GM12864 (cell line): ENCODE data around the gene AGBL2.
"Not testable (repeated sequence)": the region's sequence is repeated elsewhere in the genome, so short reads cannot be mapped to it uniquely, and the experiment has no call there.

Source experiments
- DNase-seq: peaks from one replicate; pipeline ENCODE4 v3.0.0-alpha.2; 2011; ENCODE audit warnings: low read depth
- H3K4me3 ChIP-seq: 2 replicates; pipeline ENCODE4 v1.5.1; 2011; ENCODE audit warnings: mild to moderate bottlenecking, low read depth, low read length, control low read depth
- TF ChIP-seq, protein P1 (sequence below): IDR thresholded peaks from 2 replicates; pipeline ENCODE4 v1.5.1; 2011; ENCODE audit warnings: low read depth, mild to moderate bottlenecking, moderate library complexity, low read length, control low read depth, inconsistent platforms; ENCODE audit errors: missing control alignments

Gene AGBL2

DNA sequence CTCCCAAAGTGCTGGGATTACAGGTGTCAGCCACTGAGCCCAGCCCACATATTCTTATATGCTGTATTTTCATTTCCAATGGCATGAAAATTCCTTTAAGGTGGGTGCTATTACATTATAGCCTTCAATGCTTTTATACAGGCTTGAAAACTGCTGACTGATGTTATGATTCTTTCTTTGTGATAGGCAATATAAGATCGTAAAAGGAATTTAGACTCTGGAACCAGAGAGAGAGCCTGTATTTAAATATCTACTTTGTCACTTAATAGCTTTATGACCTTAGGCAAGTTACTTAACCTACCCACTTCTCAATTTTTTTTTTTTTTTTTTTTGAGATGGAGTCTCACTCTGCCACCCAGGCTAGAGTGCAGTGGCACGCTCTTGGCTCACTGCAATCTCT lies 26.2 kb downstream of the AGBL2 start:
- no peak overlapping the region for H3K4me3 ChIP-seq
- TF ChIP-seq, protein P1, sequence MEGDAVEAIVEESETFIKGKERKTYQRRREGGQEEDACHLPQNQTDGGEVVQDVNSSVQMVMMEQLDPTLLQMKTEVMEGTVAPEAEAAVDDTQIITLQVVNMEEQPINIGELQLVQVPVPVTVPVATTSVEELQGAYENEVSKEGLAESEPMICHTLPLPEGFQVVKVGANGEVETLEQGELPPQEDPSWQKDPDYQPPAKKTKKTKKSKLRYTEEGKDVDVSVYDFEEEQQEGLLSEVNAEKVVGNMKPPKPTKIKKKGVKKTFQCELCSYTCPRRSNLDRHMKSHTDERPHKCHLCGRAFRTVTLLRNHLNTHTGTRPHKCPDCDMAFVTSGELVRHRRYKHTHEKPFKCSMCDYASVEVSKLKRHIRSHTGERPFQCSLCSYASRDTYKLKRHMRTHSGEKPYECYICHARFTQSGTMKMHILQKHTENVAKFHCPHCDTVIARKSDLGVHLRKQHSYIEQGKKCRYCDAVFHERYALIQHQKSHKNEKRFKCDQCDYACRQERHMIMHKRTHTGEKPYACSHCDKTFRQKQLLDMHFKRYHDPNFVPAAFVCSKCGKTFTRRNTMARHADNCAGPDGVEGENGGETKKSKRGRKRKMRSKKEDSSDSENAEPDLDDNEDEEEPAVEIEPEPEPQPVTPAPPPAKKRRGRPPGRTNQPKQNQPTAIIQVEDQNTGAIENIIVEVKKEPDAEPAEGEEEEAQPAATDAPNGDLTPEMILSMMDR = no peak
- no peak for DNase-seq

DNA sequence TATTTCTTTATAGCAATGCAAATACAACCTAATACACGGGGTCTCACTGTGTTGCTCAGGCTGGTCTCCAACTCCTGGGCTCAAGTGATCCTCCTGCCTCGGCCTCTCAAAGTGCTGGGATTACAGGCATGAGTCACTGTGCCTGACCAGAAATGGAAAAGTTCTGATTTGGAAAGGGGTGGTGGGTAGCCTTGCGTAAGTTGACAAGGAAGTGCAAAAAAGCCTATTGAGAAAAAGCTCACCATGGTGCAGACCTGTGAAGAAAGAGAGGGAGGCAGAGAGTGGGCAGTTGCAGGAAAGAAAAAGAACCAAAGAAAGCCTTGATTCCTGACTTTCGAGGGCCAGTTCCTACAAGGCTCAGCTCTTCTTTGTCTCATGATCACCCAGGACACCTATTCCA lies 27.1 kb downstream of the AGBL2 start:
- no peak overlapping the region for H3K4me3 ChIP-seq
- no peak for DNase-seq
- TF ChIP-seq, protein P1 = no peak

DNA sequence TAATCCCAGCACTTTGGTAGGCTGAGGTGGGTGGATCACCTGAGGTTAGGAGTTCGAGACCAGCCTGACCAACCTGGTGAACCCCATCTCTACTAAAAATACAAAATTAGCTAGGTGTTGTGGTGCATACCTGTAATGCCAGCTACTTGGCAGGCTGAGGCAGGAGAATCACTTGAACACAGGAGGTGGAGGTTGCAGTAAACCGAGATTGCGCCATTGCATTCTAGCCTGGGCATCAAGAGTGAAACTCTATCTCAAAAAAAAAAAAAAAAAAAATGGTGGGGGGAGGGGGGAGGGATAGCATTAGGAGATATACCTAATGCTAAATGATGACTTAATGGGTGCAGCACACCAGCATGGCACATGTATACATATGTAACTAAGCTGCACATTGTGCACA lies 28.5 kb downstream of the AGBL2 start:
- not testable (repeated sequence) for H3K4me3 ChIP-seq, DNase-seq

DNA sequence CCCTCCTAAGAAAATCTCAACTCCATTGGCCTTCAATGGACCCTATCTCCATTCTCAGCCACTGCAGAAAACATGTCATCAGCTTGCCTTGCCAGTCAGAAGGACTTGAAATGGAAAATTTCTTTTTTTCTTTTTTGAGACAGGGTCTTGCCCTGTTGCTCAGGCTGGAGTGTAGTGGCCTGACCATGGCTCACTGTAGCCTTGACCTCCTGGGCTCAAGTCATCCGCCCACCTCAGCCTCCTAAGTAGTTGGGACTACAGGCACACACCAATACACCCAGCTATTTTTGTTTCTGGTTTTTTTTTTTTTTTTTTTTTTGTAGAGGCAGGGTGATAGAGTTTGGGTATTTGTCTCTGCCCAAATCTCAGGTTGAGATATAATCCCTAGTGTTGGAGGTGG lies 29.0 kb downstream of the AGBL2 start:
- TF ChIP-seq, protein P1 = no peak
- no peak for DNase-seq
- no peak overlapping the region for H3K4me3 ChIP-seq

DNA sequence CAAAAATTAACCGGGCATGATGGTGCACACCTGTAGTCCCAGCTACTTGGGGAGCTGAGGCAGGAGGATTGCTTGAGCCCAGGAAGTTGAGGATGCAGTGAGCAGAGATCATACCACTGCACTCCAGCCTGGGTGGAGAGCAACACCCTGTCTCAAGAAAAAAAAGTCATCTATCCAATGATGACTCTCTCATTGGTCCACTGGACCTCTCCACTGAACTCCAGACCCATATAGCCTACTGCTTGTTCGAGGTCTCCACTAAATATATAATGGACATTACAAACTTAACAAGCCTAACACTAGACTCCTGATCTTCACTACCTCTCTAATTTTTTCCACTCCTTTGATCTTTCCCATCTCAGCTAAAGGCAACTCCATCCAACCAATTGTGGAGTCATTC lies 39.3 kb downstream of the AGBL2 start:
- TF ChIP-seq, protein P1 = no peak
- no peak for DNase-seq
- no peak overlapping the region for H3K4me3 ChIP-seq

DNA sequence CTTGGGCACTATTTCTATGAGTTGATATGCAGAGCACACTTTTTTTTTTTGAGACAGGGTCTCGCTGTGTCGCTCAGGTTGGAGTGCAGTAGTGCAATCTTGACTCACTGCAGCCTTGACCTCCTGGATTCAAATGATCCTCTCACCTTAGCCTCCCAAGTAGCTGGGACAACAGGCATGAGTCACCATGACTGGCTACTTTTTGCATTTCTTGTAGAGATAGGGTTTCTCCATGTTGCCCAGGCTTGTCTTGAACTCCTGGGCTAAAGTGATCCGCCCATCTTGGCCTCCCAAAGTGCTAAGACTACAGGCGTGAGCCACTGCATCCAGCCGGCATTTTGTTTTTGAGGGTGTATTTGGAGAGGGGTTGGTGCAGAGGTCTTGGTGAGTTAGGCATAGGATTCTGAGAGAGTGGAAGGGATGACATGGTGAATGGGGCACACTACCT lies 42.9 kb downstream of the AGBL2 start:
- no peak for DNase-seq
- no peak overlapping the region for H3K4me3 ChIP-seq
- TF ChIP-seq, protein P1 = no peak

DNA sequence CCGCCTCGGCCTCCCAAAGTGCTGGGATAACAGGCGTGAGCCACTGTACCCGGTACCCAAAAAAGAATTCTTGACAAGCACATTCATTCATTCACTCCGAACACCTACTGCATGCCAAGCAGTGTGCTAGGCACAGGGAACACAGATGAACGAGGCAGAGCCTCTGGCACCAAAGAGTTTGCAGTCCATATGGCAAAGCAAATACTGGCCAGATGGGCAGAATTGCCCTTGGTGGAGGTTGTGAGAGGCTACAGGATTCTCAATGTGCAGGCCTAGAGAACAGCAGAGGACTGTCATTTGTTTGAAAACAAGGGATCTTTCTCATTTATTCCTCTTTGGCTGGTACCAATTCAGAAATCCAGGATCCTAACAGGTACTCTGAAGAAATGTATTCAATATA lies 45.3 kb downstream of the AGBL2 start:
- TF ChIP-seq, protein P1 = no peak
- H3K4me3 ChIP-seq = no peak overlapping the region
- no peak for DNase-seq

DNA sequence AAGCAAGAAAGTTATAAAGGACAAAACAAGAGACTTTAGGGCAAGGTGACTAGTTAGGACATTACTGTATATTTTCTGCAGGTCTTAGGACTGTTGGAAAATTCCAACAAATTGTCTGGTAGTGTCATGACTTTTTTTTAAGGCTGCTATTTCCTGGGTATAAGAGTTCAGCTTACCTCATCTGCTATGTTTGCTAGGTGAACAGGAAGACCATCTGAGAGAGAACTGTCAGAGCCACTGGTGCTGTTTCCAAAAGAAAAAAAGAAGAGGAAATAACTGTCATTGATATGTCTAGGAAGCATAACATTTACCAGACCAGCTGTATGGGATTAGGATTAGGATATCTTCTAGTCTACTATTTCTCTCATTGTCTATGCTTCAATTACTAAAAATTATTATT lies 46.5 kb downstream of the AGBL2 start:
- no peak overlapping the region for H3K4me3 ChIP-seq
- no peak for DNase-seq
- TF ChIP-seq, protein P1 = no peak
